Stimulated activated CD8-positive, alpha-beta memory T cell treated with anti-CD3 and anti-CD28 coated beads, Interleukin-15, amount 100 ng/mL, for 1 hour (primary cell): Measurements from ENCODE around the gene RUSC1.
A peak's percentile ranks its signal among the peaks of the same experiment; 100 is the strongest.
"Not testable (repeated sequence)": the region's sequence is repeated elsewhere in the genome, so short reads cannot be mapped to it uniquely, and the experiment has no call there.

Experiments used
- DNase-seq: peaks from one replicate; pipeline ENCODE4 v3.0.0-alpha.2; 2020; ENCODE audit warnings: low read depth

Gene RUSC1

GRCh38 chr1:155320661-155321617 lies at the start of gene RUSC1:
Gene RUSC1, plus strand, starts transcription at chr1:155320894. Its CDS starts 880 bp downstream, at chr1:155321774.
- DNase-seq, result peak; percentile 36

GRCh38 chr1:155272466-155273342 lies 48.0 kb upstream of the RUSC1 start:
- no peak for DNase-seq

GRCh38 chr1:155273343-155274245 lies 47.1 kb upstream of the RUSC1 start, which contains the start of gene CLK2:
Gene CLK2, minus strand, starts transcription at chr1:155273504. Its CDS starts 2,527 bp downstream, at chr1:155270977.
- DNase-seq, result peak; percentile 89

GRCh38 chr1:155277070-155277901 lies 43.4 kb upstream of the RUSC1 start, which contains the start of gene HCN3:
Gene HCN3, plus strand, starts transcription at chr1:155277463. Its CDS starts 128 bp downstream, at chr1:155277591.
- peak; percentile 83 for DNase-seq

GRCh38 chr1:155277902-155278688 lies 42.6 kb upstream of the RUSC1 start:
- peak; percentile 49 for DNase-seq

- DNase-seq, result no peak
These were observed 42.0 kb upstream of the RUSC1 start for GRCh38 chr1:155278689-155279160.

- DNase-seq, result no peak
These were observed 41.4 kb upstream of the RUSC1 start for GRCh38 chr1:155279268-155279667.

GRCh38 chr1:155282488-155283091 lies 38.1 kb upstream of the RUSC1 start:
- DNase-seq, result no peak

- no peak for DNase-seq
These were observed 36.2 kb upstream of the RUSC1 start for GRCh38 chr1:155284476-155284875.

- no peak for DNase-seq
These were observed 35.6 kb upstream of the RUSC1 start for GRCh38 chr1:155285063-155285462.

GRCh38 chr1:155285631-155286044 lies 35.1 kb upstream of the RUSC1 start:
- DNase-seq, result no peak

GRCh38 chr1:155286544-155286943 lies 34.1 kb upstream of the RUSC1 start:
- no peak for DNase-seq

GRCh38 chr1:155287987-155288543 lies 32.6 kb upstream of the RUSC1 start:
- no peak for DNase-seq

- not testable (repeated sequence) for DNase-seq
These were observed 29.7 kb upstream of the RUSC1 start for GRCh38 chr1:155291006-155291405.

GRCh38 chr1:155293086-155293749 lies 27.5 kb upstream of the RUSC1 start:
- no peak for DNase-seq

GRCh38 chr1:155294520-155295182 lies 26.0 kb upstream of the RUSC1 start:
- DNase-seq, result no peak

- DNase-seq, result no peak
These were observed 25.3 kb upstream of the RUSC1 start for GRCh38 chr1:155295183-155295941.
